ENCODE results near the gene SRBD1. TPM values are rescaled to one million over a fixed set of nuclear protein-coding genes. Genes with fewer than 3 reads are reported as not detected.

The SRBD1 gene
- total RNA-seq, 1 donor from 2014 or later: 11.2 TPM

DNA sequence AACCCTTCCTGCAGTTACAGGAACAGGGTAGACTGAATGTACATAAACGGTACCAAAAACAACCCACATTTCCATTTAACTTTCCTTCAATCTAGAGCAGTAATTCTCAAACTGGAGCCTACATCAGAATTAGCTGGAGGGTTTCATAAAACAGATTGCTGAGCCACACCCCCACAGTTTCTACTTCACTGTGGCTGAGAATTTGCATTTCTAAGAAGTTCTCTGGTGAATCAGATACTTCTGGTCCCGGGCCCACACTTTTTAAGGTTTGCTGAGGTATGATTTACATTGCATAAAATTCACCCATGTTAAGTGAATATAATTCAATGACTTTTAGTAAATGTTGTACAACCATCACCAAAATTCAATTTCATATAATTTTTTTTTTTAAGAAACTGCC lies 113.7 kb downstream of the SRBD1 start:
- no peak for DNase-seq (ENCODE audit: low spot score)
- intact Hi-C loops (cut with DNase I): no loop called here

DNA sequence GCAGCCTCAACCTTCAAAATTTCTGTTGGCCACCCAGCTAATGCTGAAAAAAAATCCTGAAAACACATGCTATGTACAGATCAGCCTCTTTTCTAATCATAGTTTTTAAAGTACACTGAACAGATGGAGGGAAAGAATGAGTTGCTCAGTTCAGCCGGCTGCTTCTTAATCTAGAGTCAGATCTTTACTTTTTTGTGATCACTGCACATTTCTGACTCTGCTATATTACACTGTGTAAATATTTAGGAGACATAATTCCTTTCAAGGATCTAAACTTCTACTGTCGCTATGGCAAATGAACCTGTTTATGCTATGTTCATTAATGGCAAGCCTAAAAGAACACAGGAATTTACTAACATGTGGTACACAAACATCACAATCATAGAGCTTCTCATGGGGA lies 114.2 kb downstream of the SRBD1 start:
- no peak for DNase-seq (ENCODE audit: low spot score)
- intact Hi-C loops (cut with DNase I): no loop called here

DNA sequence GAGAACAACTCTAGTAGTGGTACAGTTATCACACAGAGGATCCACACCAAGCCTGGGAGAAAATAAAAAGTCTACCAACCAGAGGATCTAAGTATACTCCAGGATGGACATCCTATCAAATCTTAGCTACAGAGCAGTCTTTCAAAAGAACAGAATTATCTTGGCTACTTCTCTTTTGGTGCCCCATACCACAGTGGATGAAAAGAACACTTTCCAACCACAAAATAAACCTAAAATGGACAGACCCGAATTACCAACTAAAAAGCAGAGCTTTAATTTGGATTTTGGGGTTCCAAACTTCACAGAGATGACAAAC lies 116.1 kb downstream of the SRBD1 start:
- intact Hi-C loops (cut with DNase I): loop anchor here (2.0 kb wide), 1 partner anchor 514 kb away; no protein-coding TSS in a partner anchor

DNA sequence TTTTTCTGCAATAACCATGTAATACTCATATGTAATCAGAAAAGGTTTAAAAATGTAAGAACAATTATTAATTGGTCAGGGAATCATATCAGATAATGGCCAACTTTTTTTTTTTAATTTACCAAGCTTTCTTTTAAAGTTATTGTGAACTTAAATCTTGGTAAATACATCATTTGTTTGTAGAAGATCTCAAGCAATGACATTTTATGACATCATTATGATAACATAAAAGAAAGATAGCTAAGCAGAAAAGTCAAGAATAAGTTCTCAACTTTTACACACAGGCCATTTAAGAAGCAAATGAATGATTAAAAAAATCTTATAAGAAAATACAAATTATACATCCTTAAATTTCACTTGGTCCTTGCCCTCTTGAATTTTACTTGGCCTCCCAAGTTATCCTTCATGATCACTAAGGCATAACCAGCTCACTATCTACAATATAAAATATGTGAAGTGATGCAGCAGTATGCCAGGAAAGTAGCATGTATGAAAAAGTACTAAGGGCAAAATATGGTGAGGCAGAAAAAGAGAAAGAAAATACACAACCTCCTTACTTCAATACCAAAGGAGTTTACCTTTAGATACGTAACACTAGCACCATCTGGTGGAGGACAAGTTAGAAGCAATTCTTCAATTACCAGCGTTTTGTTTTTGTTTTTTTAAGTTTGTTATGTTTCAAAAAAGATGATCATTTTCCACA lies 116.6 kb downstream of the SRBD1 start:
- intact Hi-C loops (cut with DNase I): loop anchor here (2.0 kb wide), 1 partner anchor 514 kb away; no protein-coding TSS in a partner anchor
- DNase-seq (ENCODE audit: low spot score): no peak

More for the DNA sequence above, 116.1 kb downstream of the SRBD1 start:
- no peak for DNase-seq (ENCODE audit: low spot score)

DNA sequence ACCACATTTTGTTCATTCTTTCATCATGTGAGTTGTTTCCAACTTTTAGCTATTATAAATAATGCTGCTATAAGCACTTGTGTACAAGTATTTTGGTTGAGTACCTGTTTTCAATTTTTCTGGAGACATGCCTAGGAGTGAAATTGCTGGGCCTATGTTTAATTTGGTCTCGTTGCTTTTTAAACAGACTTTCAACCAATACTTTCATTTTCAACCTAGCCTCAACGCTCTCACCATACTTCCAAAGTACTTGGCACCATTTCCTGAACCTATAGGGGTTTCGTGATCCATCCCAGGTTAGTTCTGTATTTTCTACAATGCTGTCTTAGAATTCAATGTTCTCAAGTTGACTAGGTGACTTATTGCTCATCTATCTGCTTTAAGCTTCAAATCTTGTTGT lies 126.1 kb downstream of the SRBD1 start:
- no peak for DNase-seq (ENCODE audit: low spot score)

DNA sequence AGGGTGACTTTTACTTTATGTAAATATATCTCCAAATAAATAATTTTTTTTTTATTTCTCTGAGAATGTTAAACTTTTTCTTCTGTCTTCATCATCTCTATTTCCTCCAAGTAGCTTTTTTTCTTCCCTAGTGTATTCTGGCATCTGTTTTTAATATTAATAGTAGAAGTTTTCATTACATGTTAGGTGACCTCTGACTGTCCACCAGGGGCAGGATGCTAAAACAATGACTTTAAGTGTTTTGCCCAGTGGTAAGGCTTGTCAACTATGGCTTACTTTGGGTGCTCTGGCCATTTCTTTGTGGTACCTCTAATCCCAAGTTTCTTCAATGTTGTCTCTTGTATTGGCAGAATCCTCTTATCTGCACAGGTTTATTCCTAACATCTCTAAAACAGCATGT lies 127.1 kb downstream of the SRBD1 start:
- intact Hi-C loops (cut with DNase I): no loop called here
- no peak for DNase-seq (ENCODE audit: low spot score)

More for the DNA sequence above, 126.1 kb downstream of the SRBD1 start:
- intact Hi-C loops (cut with DNase I): no loop called here

DNA sequence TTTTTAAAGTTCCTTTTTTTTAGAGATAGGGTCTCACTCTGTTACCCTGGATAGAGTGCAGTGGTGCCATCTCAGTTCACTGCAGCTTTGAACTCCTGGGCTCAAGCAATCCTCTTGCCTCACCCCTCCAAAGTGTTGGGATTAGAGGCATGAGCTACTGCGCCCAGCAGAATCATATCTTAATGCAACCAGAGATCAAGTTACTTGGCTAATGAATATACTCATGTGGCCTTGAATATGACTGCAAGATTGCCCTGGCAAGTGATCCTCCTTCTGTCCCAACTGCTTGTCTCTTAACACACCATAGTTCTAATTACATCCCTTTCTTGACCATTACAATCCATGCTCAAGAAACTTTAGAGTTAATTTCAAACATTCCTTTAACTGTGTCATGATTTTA lies 133.5 kb downstream of the SRBD1 start:
- DNase-seq (ENCODE audit: low spot score): no peak
- intact Hi-C loops (cut with DNase I): loop anchor here (10.0 kb wide), 1 partner anchor 313 kb away; no protein-coding TSS in a partner anchor

DNA sequence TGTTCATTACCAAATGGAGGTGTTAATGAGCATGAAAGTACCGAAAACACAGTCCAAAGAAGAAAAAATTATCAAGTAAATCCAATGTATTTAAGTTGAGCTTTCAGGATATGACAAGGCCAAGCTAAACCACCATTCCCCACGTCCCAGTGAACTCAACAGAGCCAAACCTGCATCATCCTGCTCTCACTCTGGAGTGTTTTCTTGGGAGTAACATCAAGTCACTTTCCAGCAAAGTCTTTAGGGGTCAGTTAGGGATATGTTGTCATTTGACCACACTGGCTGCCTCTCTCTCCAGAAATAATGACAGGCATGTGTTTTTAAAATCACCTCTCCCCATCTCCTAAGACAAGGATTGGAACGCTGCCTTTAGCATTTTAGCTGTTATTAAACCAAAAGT lies 140.5 kb downstream of the SRBD1 start:
- no peak for DNase-seq (ENCODE audit: low spot score)
- intact Hi-C loops (cut with DNase I): loop anchor here (10.0 kb wide), 1 partner anchor 306 kb away; no protein-coding TSS in a partner anchor

DNA sequence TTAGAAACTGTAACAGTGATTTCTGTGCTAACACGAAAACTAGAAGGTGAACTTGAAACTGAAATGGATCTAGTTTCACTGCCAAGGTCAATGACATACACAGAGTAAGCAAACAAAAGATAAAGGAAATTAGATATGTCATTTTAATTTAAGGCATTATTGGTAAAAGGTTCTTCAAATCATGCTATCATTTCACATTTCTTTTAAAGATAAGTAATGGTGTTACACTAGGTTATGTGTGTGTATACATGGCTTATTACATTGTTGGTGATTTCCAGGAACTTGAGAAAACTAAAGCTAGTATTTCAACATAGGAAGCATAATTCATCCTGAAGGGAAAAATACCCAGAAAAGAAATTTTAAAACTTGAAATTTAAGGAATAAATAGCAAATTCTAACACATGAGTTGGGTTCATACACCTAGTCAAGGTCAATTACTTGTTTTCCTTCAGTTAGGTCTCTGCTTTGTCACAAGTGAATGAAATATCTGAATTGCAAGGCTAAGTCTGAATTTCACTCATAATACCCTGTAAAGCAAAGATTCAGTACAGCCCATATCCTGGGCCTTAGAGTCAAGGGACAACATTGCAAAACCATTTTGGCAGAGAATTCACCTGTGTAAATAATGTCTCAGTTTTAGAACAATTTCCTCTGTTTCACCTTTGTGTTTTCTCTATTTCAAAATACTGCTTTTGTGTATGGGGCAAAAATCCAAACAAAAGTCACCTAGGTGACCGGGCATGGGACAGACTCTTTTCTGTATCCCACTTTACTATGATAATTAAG lies 141.6 kb downstream of the SRBD1 start:
- no peak for DNase-seq (ENCODE audit: low spot score)
- intact Hi-C loops (cut with DNase I): loop anchor here (10.0 kb wide), 1 partner anchor 305 kb away; no protein-coding TSS in a partner anchor

DNA sequence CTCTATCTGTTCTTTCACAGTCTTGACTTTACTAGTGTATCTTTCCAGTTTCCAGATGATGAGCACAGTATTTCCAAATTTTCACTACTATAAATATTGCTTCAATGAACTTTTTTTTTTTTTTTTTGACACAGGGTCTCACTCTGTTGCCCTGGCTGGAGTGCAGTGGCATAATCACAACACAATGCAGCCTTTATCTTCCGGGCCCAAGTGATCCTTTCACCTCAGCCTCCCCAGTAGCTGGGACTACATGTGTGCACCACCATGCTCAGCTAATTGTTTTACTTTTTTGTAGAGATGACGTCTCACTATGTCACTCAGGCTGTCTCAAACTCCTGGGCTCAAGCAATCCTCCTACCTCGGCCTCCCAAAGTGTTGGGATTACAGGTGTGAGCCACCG lies 142.8 kb downstream of the SRBD1 start:
- DNase-seq (ENCODE audit: low spot score): no peak
- intact Hi-C loops (cut with DNase I): no loop called here

DNA sequence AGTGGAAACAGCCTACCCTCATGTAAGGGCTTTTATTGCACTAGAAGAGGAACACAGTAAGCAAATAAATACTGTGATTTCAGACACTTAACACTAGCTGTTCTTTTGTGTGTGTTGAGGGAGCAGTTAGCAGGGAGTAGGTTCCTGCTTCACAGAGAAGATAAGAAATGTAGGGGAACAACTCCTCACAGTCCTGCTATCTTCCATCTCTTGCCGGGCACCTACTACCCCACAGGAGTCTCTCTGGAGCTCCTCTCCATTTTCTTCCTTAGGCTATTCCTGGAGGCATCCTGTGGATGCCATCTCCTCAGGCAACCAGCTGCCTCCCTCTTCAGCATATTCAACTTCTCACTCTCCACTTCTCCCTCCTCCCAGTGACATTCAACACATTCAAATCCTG lies 145.0 kb downstream of the SRBD1 start:
- DNase-seq (ENCODE audit: low spot score): no peak
- intact Hi-C loops (cut with DNase I): no loop called here

DNA sequence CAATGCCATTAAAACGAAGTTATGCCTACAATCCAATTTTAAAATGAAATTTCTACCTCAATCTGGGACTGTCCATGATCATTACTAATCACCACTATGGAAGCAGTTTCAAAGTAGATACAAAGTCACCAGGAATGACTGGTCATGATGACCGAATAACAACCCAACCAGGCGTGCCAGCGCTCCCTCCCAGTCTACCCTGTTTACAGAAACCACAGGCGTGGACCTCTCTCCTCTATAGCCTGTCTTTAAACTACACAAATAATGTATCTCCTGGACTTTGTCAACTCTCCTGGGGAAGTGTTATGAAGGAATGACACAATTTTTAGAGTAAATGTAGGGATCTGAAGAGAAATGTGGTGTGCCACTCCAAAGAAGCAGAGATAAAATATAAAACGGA lies 150.2 kb downstream of the SRBD1 start:
- intact Hi-C loops (cut with DNase I): no loop called here
- DNase-seq (ENCODE audit: low spot score): no peak

DNA sequence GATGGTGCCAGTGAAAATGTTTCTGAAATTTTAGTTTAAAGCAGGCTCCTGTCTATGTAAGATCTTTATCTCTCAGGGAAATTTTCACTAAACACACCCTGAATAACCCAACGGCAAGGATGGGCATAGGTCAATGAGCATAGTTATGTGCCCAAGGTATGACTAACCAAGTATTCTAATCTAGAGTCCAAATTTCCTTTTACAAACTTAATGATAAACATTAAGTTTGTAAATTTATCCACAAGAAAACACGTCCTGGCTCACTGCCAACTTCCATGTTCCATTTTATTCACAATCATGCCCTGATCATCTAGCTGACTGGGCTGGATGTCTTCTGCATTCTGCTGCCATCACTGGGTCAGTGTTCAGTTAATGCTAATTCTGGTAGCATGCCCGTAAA lies 151.2 kb downstream of the SRBD1 start:
- intact Hi-C loops (cut with DNase I): no loop called here
- DNase-seq (ENCODE audit: low spot score): no peak

DNA sequence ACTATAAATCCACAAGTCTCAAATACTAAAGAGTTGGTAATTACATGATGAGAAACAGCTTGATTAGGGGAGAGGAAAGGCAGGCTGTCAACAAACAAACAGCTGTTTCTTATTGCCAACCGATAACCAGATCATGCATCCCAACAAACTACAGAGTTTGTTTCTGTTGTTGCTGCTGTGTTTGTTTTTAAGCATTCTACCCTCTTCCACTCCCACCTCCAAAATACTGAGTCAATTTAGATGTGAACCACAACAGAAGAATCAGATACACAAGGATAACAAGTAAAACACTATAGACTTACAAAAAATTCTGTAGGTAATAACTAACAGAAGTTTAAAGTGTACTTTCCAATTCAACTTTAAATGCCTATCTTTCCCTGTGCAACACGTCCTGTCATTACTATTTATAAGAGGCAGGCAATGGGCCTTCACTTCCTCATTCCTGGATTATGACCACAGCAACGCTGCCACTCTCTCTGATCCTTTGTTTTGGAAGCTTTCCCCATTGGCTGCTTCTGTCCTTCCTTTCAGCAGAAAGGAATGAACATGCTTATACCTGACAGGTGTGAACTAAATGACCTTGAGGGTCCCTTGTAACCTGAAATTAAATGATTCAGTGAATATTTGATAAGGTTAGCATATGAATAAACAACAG lies 152.0 kb downstream of the SRBD1 start:
- DNase-seq (ENCODE audit: low spot score): no peak
- intact Hi-C loops (cut with DNase I): no loop called here

DNA sequence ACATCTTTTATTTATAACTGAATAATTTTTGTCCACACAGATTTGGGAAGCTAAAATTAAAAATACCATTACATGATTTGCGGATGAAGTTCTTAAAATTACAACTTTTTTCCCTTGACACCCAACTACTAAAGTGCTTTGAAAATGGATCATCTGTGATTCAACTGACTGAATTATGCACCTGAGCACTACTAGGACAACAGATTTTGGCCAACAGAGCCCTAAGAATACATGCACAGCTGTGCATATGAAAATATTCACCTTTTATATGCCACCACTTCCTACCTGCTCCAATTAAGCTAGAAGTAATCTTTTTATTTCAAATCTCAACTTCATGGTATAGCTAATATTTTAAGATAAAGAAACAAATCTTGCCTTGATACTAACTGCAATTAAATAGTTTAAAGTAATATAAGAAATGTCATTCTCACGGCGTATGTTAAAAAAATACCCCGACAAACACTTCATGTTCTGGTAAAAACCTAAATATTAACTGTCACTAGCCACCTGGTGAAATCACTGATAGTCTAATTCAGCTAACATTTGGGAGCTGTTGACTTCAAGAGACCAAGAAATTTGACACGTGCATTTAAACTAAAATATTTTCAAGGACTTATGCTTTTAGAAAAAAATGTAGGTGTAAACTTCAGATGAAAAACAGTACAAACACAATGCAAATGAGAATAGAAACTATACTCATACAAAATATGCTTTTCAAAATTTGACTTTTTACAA lies 153.7 kb downstream of the SRBD1 start:
- intact Hi-C loops (cut with DNase I): no loop called here
- no peak for DNase-seq (ENCODE audit: low spot score)

DNA sequence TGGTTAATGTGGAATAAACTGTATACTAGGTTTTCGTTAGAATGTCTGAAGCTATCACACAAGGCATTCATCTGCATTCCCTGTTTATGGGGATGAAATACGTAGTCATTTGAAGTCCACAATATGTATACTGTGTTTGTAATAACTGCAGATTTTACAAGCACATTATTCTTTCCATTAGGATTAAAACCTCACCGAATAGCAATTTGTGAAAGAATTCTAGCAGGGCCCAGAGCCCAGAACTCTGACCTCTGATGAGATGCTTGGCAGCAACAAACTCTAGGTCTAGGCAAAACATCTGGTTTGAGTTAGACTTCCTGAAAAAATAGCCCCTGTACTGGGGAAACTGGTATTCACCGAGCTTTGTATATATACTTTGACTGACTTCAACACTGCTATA lies 158.2 kb downstream of the SRBD1 start:
- no peak for DNase-seq (ENCODE audit: low spot score)
- intact Hi-C loops (cut with DNase I): no loop called here

DNA sequence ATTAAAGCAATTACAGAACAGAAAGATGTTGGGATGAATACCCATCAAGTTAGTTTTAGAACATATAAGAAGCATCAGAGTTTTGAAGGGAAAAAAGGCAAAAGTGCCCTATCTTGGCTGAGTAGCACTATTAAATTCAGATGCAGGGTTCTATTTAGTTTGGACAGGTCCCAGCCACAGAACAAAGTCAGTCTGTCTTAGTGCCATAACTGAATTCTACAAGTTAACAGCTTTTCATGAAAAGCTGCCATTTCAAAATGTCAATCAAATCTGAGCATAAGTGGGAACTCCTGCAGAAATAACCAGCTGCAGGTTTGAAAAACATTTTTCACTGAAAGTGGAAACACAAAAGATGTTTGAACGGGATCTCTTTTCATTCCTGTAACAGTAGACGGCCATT lies 160.4 kb downstream of the SRBD1 start:
- intact Hi-C loops (cut with DNase I): no loop called here
- no peak for DNase-seq (ENCODE audit: low spot score)

DNA sequence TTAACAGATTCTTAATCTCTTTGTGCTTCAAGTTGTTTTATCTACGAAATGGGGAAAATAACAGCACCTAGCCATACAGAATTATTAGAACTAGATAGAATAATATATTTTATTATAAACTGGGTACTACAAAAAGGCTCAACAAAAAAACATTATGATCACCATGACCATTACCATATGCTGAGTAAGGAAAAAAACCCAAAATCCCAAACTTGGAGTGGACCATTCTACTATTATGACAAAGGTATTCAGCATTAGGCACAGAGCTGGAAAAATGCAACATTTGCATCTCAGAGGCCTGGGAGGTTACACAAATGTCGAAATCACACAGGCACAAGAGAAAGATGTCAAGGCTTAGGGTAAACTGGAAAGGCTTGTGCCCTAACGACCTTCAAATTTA lies 162.8 kb downstream of the SRBD1 start:
- intact Hi-C loops (cut with DNase I): no loop called here
- DNase-seq (ENCODE audit: low spot score): no peak

DNA sequence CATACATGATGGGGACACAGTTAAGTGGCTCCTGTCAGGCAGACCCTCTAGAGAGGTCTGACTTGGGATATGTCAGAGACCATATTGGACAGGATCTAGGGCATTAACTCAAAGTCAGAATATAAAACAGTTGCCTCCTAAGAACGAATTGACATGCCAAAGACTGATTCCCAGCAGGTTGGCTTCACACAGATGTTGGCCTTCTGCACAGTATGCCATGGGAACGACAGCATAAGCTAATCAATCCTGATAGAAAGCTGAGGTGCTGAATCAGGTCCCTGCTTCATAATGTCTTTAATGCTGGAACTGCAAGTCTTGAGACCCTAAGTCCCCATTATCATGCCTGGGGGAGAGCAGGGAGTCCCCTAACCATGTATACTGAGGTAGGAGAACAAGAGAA lies 165.1 kb downstream of the SRBD1 start:
- intact Hi-C loops (cut with DNase I): no loop called here
- DNase-seq (ENCODE audit: low spot score): no peak

DNA sequence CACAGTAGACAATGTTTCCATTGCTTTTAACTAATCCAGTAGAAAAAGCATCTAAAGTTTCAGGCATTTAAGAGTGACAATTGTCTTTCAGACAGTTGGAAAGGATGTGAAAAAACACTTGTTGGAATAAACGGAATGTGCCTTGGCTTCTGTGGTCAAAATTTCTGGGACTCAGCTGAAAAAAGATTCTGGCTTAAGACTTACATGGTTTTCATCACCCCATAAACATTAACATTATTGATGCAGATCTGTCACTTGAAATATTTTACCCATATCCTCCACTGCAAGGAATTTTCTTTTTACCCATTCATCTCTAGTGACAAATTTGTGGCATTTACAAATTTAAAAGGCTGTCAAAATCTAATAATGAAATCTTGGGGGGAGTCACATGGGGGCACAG lies 166.0 kb downstream of the SRBD1 start:
- intact Hi-C loops (cut with DNase I): no loop called here
- DNase-seq (ENCODE audit: low spot score): no peak
